Esophagus muscularis mucosa (tissue), 4 donors: ENCODE data around the gene SORCS2.

Experiments used
- EP300 ChIP-seq: sonication (generic); formaldehyde crosslinking; IDR thresholded peaks from one replicate; pipeline ENCODE4 v1.6.1; 2017; ENCODE audit warnings: antibody characterized with exemption
- POLR2A ChIP-seq: fragments of 450-650 bp; IDR thresholded peaks from one replicate; pipeline ENCODE4 v1.6.1; 2017; ENCODE audit warnings: antibody characterized with exemption, moderate library complexity, mild to moderate bottlenecking, low read depth
- POLR2AphosphoS5 ChIP-seq, 2 donors: sonication (generic); formaldehyde crosslinking; IDR thresholded peaks; one replicate each; pipeline ENCODE4 v1.6.1; 2017; ENCODE audit warnings: antibody characterized with exemption in 2 of 2
- TF ChIP-seq, protein P1 (sequence below), 3 experiments: fragments of 200-600 bp in 2 of 3; fragments of 450-650 bp in 1 of 3; sonication (generic) in 2 of 3; IDR thresholded peaks; one replicate each; pipeline ENCODE4 v1.5.1; 2017 to 2019; ENCODE audit warnings: antibody characterized with exemption in 3 of 3, mild to moderate bottlenecking in 2 of 3, moderate library complexity in 1 of 3

DNA sequence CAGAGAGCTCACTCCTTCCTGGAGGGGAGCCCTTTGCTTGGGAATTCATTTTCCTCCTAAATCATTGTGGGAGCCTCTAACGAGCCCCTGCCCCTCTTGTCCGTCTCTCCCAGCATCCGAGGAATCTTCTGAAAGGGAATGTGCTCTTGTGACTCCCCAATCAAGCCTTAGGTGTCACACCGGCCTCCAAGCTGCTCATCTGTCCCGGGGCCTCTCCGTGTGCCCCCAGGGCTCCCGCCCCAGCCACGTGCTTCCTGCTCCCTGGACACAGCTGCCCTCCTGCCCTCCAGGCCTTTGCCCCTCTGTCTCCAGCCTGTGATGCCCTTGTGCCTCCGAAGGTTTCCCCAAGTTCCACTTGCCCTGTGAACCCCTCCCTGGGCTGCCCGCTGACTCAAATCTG lies 507.5 kb downstream of the SORCS2 start:
- TF ChIP-seq, protein P1, sequence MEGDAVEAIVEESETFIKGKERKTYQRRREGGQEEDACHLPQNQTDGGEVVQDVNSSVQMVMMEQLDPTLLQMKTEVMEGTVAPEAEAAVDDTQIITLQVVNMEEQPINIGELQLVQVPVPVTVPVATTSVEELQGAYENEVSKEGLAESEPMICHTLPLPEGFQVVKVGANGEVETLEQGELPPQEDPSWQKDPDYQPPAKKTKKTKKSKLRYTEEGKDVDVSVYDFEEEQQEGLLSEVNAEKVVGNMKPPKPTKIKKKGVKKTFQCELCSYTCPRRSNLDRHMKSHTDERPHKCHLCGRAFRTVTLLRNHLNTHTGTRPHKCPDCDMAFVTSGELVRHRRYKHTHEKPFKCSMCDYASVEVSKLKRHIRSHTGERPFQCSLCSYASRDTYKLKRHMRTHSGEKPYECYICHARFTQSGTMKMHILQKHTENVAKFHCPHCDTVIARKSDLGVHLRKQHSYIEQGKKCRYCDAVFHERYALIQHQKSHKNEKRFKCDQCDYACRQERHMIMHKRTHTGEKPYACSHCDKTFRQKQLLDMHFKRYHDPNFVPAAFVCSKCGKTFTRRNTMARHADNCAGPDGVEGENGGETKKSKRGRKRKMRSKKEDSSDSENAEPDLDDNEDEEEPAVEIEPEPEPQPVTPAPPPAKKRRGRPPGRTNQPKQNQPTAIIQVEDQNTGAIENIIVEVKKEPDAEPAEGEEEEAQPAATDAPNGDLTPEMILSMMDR (IDR thresholded peaks at IDR 0.05) = no peak
- TF ChIP-seq POLR2A (no peak), EP300 (no peak), POLR2AphosphoS5 (IDR thresholded peaks at IDR 0.05) (no peak)
